GM12878 (cell line): Measurements from ENCODE around the gene GSTM5.

Source experiments
- ATF3 ChIP-seq: IDR thresholded peaks from 2 replicates; pipeline ENCODE4 v1.6.1; 2011; ENCODE audit warnings: low read depth, mild to moderate bottlenecking, low read length, moderate library complexity, borderline replicate concordance; ENCODE audit errors: extremely low read depth
- CTCF ChIP-seq, 3 experiments: IDR thresholded peaks in 2 of 3; conservative IDR thresholded peaks in 1 of 3; 2 replicates each; pipeline ENCODE4 v1.5.1; 2011; ENCODE audit warnings: low read depth in 3 of 3, low read length in 3 of 3, mild to moderate bottlenecking in 3 of 3, control low read depth in 2 of 3, moderate library complexity in 2 of 3, inconsistent platforms in 1 of 3, mixed read lengths in 1 of 3; ENCODE audit not compliant: control insufficient read depth in 2 of 3, insufficient read depth in 1 of 3; ENCODE audit errors: extremely low read depth in 1 of 3
- E2F4 ChIP-seq: IDR thresholded peaks from 2 replicates; pipeline ENCODE4 v1.6.1; 2012; ENCODE audit warnings: low read depth, low read length, improper control_type of control experiment
- EED ChIP-seq: sonication (generic); IDR thresholded peaks from 2 replicates; pipeline ENCODE4 v1.6.1; 2016; ENCODE audit warnings: antibody characterized with exemption, low read depth
- ELK1 ChIP-seq: IDR thresholded peaks from 2 replicates; pipeline ENCODE4 v1.6.1; 2012; ENCODE audit warnings: low read depth, low read length, improper control_type of control experiment
- EP300 ChIP-seq, 2 experiments: fragments of 150-350 bp in 1 of 2; IDR thresholded peaks; 2 replicates each; pipeline ENCODE4 v1.6.1; 2011 to 2012; ENCODE audit warnings: low read depth in 2 of 2, low read length in 2 of 2, borderline replicate concordance in 1 of 2, improper control_type of control experiment in 1 of 2, inconsistent platforms in 1 of 2; ENCODE audit not compliant: control insufficient read depth in 1 of 2
- HDAC6 ChIP-seq: fragments of 200-600 bp; sonication (generic); IDR thresholded peaks from one replicate; pipeline ENCODE4 v1.8.0; 2017; ENCODE audit warnings: antibody characterized with exemption; ENCODE audit not compliant: unreplicated experiment
- MYC ChIP-seq: IDR thresholded peaks from 2 replicates; pipeline ENCODE4 v1.6.1; 2011; ENCODE audit warnings: mild to moderate bottlenecking, low read length, moderate library complexity, inconsistent platforms; ENCODE audit not compliant: insufficient read depth, insufficient replicate concordance, insufficient read length, severe bottlenecking

DNA sequence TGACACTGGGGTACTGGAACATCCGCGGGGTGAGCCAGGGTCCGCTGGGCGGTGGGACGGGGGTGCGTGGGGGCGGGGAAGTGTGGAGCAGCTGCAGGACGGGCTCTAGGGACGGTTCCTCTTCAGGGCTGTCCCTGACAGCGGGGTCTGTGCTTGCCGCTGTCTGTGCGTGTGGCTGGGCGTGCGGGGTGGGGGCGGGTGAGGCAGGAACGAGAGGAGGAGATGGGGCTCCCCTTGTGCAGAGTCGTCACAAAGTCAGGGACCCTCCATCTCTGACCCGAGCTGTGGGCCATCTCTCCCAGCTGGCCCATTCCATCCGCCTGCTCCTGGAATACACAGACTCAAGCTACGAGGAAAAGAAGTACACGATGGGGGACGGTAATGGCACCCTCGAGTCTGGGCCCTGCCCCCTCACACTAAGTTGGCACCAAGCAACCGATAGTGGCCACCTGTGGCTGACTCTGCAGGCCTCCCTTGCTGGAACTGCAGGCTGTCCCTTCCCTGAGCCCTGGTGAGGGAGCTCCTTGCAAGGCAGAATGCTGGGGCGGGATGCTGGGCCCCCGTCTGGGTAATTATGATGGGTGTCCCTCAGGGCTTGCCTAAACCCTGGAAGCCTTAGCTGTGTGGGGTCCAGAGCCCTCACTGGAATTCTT lies 43.8 kb upstream of the GSTM5 start:
- TF ChIP-seq E2F4 (no peak), MYC (no peak), ATF3 (no peak), CTCF (IDR thresholded peaks at IDR 0.05 in 2 of 3, conservative IDR thresholded peaks at IDR 0.05 in 1 of 3; ENCODE audit: control insufficient read depth in 2 of 3, extremely low read depth in 1 of 3, insufficient read depth in 1 of 3, low read depth in 3 of 3, low read length in 3 of 3) (no peak), HDAC6 (no peak), EED (no peak), ELK1 (no peak), EP300 (IDR thresholded peaks at IDR 0.05; ENCODE audit: borderline replicate concordance in 1 of 2, control insufficient read depth in 1 of 2, low read depth in 2 of 2, low read length in 2 of 2) (no peak)
